CD4-positive, alpha-beta T cell treated with Interleukin-2 at 100 ng/mL for 4 hours (primary cell): ENCODE results near the gene TMEM151B.

Experiments used
- DNase-seq: peaks from one replicate; pipeline ENCODE4 v3.0.0-alpha.2; 2020; ENCODE audit warnings: low spot score

The TMEM151B gene

GRCh38 chr6:44264154-44265006 lies 5.9 kb upstream of the TMEM151B start:
- peak; percentile 41 for DNase-seq

GRCh38 chr6:44265007-44265721 lies 5.1 kb upstream of the TMEM151B start, which contains the start of gene NFKBIE:
TSS of gene NFKBIE (minus strand) at chr6:44265551. CDS start at chr6:44265346, 205 bp downstream.
- DNase-seq, result peak; percentile 96

GRCh38 chr6:44265722-44266233 lies 4.5 kb upstream of the TMEM151B start:
- no peak for DNase-seq

- DNase-seq, result no peak
These were observed 3.9 kb upstream of the TMEM151B start for GRCh38 chr6:44266347-44266746.

DNA sequence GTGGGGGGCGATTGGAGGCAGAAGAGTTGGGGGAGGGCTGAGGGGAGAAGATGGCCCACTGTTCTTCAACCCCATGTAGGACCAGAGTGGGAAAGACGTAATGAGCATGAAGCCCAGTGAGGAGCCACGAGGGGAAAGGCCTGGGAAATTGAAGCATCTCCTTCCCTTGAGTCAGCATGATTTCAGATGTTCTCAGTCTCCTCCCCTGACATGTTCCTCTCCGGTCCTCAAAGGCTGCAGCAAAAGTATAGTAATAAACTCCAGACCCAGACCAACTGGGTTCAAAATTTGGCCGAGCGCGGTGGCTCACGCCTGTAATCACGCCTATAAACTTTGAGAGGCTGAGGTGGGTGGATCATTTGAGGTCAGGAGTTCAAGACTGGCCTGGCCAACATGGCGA lies 3.0 kb upstream of the TMEM151B start:
- DNase-seq, result no peak

GRCh38 chr6:44268095-44268628 lies 2.1 kb upstream of the TMEM151B start:
- peak; percentile 70 for DNase-seq

DNA sequence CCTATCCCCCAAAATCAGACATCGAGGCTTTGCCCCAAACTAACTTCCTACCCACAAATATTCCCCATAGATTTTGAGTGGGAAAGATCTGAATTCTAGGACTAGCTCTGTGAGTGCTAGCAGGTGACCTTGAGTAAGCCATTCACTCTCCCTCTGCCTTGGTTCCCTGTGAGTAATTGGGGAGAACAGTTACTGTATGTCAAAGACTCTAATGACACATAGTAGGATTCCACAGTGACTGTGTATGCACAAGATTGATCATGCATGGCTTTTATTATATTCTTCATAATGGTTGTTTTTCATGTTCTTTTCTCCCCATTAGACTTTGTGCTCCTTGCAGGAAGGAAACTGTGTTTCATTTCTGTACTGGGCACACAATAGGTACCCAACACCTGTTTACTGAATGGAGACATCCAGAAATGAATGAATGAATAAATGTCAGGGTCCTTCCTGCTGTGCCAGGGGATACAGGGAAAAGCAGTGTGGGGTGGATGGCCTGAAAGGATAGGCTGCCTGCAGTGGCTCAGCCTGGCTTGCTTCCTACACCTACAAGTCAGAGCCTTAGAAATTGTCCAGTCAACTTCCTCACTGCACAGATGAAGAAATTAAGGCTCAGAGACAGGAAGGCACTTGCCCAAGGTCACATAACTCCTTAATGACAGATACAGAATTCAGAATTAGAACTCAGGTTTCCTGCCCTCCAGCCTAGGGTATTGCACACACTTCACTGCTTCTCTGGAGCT lies 901 bp upstream of the TMEM151B start:
- no peak for DNase-seq

- no peak for DNase-seq
These were observed 516 bp downstream of the TMEM151B start for GRCh38 chr6:44270526-44271405.

DNA sequence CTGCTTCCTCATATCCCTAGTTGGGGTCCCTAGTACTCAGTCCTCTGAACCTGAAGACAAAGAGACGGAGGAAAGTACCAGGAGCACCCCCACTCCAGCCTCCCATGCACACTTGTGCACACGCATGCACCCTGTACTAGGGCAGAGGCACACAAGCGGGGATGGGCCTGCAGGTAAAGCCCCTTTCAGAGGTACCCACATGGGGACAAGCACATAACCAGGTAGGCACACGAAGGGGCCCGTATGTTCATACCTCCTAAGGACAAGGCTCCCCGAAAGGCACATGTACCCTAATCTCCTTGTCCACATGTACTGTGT lies 1.1 kb downstream of the TMEM151B start:
- DNase-seq, result no peak

GRCh38 chr6:44271914-44272313 lies 1.7 kb downstream of the TMEM151B start:
- no peak for DNase-seq

- no peak for DNase-seq
These were observed 2.3 kb downstream of the TMEM151B start for GRCh38 chr6:44272529-44272928.

- DNase-seq, result no peak
These were observed 2.8 kb downstream of the TMEM151B start for GRCh38 chr6:44272999-44273566.

GRCh38 chr6:44273617-44274016 lies 3.4 kb downstream of the TMEM151B start:
- no peak for DNase-seq

DNA sequence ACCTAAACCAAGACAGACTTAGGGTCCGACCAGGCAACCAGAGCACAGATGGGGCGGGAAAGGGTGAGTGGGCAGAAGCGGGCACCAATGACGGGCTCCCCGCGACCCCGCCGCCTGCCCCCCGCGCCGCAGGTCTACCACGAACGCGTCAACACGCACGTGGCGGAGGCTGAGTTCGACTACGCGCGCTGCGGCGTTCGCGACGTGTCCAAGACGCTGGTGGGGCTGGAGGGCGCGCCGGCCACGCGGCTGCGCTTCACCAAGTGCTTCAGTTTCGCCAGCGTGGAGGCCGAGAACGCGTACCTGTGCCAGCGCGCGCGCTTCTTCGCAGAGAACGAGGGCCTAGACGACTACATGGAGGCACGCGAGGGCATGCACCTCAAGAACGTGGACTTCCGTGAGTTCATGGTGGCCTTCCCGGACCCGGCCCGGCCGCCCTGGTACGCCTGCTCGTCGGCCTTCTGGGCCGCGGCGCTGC lies 5.1 kb downstream of the TMEM151B start:
- DNase-seq, result no peak

DNA sequence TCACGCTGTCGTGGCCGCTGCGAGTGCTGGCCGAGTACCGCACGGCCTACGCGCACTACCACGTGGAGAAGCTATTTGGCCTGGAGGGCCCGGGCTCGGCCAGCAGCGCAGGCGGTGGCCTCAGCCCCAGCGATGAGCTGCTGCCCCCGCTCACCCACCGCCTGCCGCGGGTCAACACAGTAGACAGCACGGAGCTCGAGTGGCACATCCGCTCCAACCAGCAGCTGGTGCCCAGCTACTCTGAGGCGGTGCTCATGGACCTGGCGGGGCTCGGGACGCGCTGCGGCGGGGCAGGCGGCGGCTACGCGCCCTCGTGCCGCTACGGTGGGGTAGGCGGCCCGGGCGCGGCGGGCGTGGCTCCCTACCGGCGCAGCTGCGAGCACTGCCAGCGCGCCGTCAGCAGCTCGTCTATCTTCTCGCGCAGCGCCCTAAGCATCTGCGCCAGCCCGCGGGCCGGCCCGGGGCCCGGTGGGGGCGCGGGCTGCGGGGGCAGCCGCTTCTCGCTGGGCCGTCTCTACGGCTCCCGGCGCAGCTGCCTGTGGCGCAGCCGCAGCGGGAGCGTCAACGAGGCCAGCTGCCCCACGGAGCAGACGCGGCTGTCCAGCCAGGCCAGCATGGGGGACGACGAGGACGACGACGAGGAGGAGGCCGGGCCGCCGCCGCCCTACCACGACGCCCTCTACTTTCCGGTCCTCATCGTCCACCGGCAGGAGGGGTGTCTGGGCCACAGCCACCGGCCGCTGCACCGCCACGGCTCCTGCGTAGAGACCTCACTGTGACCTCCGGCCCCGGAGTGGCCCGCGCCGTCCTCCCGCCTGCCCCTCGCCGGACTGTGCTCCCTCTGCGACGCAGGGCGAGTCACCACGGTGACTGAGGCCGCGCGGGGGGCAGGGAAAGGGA lies 5.7 kb downstream of the TMEM151B start:
- peak; percentile 14 for DNase-seq

- no peak for DNase-seq
These were observed 6.7 kb downstream of the TMEM151B start for GRCh38 chr6:44276667-44277640.

GRCh38 chr6:44277763-44278162 lies 7.5 kb downstream of the TMEM151B start:
- no peak for DNase-seq

DNA sequence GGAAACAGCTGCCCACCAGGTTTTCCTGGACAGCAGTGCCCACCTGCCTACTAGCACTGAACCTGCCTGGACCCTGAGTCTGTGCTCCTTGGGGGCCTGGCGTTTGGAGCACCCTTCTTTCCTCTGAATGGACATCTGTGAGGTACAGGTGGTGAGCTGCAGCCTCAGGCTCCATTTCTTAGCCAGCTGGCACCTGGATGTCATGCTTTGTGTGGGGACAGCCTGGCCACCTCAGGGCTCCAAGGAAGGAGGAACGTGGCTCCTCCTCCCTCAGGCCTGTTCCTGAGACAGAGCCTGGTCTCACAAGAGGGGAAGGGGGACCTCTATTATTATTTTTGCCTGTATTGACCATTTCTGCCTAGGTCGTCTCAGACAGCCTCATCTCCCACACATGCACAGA lies 8.1 kb downstream of the TMEM151B start:
- DNase-seq, result no peak
